Measurements from ENCODE around the gene SLC2A5. TPM values are rescaled to one million over a fixed set of nuclear protein-coding genes. Genes with fewer than 3 reads are reported as not detected.
A peak's percentile ranks its signal among the peaks of the same experiment; 100 is the strongest.
"Not testable (repeated sequence)": the region's sequence is repeated elsewhere in the genome, so short reads cannot be mapped to it uniquely, and the experiment has no call there.

The SLC2A5 gene
- total RNA-seq, 4 donors from 2014 or later = 12.4 to 730 (median 340) TPM

GRCh38 chr1:9004031-9004699 lies 65.3 kb downstream of the SLC2A5 start:
- Histone ChIP-seq H3K27me3 (no peaks in the 10 kb centered on the region), H3K27ac (no peak overlapping the region), H3K9me3 (no peaks in the 10 kb centered on the region), H3K4me3 (no peak overlapping the region), H3K4me1 (peaks cover 0 to 3% (median 0%) of the 10 kb centered on the region in 4 donors), H3K36me3 (no peaks in the 10 kb centered on the region)
- no peak for DNase-seq
- no peak for TF ChIP-seq CTCF (IDR thresholded peaks at IDR 0.05)
- TF ChIP-seq POLR2A (IDR thresholded peaks at IDR 0.05) = no peak

- not testable (repeated sequence) for H3K9me3 ChIP-seq, H3K36me3 ChIP-seq, H3K4me1 ChIP-seq, H3K27me3 ChIP-seq, H3K4me3 ChIP-seq, DNase-seq
- peak overlapping the region in 1 of 4 donors; percentile 72 for H3K27ac ChIP-seq
These were observed 67.2 kb downstream of the SLC2A5 start for GRCh38 chr1:9002215-9002560.

- not testable (repeated sequence) for DNase-seq, H3K4me3 ChIP-seq, H3K9me3 ChIP-seq, H3K4me1 ChIP-seq, H3K36me3 ChIP-seq, H3K27me3 ChIP-seq
- peak overlapping the region in 1 of 4 donors; percentile 72 for H3K27ac ChIP-seq
These were observed 67.8 kb downstream of the SLC2A5 start for GRCh38 chr1:9001534-9002214.

GRCh38 chr1:8993962-8994675 lies 75.3 kb downstream of the SLC2A5 start:
- not testable (repeated sequence) for H3K36me3 ChIP-seq, H3K4me3 ChIP-seq, H3K4me1 ChIP-seq, H3K27me3 ChIP-seq, H3K9me3 ChIP-seq
- H3K27ac ChIP-seq = peak overlapping the region in 2 of 4 donors; percentile 70 to 75
- peak in 1 of 3 donors; percentile 70 for DNase-seq

GRCh38 chr1:8992936-8993687 lies 76.3 kb downstream of the SLC2A5 start:
- H3K27me3 ChIP-seq = no peaks in the 10 kb centered on the region
- DNase-seq = no peak
- H3K27ac ChIP-seq = peak overlapping the region in 1 of 4 donors; percentile 70
- no peaks in the 10 kb centered on the region for H3K36me3 ChIP-seq
- H3K4me3 ChIP-seq = no peak overlapping the region
- peaks cover 0 to 3% (median 0%) of the 10 kb centered on the region in 4 donors for H3K4me1 ChIP-seq
- no peaks in the 10 kb centered on the region for H3K9me3 ChIP-seq
- TF ChIP-seq POLR2A (IDR thresholded peaks at IDR 0.05) (no peak), CTCF (IDR thresholded peaks at IDR 0.05) (peak in 2 of 6 experiments; percentile 26 to 29)

- DNase-seq = no peak
- H3K36me3 ChIP-seq = no peaks in the 10 kb centered on the region
- no peak overlapping the region for H3K27ac ChIP-seq
- no peak overlapping the region for H3K4me3 ChIP-seq
- H3K27me3 ChIP-seq = no peaks in the 10 kb centered on the region
- peaks cover 0 to 5% (median 3%) of the 10 kb centered on the region in 4 donors for H3K4me1 ChIP-seq
- no peaks in the 10 kb centered on the region for H3K9me3 ChIP-seq
- TF ChIP-seq CTCF (IDR thresholded peaks at IDR 0.05) (no peak), POLR2A (IDR thresholded peaks at IDR 0.05) (no peak)
These were observed 79.6 kb downstream of the SLC2A5 start for GRCh38 chr1:8989821-8990220.

Data from Peyer's patch (tissue), 4 donors.